GM21360 (cell line): ENCODE measurements around the gene TPSG1.

Experiments used
- ATAC-seq: cut with Tn5 transposase; IDR thresholded peaks from one replicate; pipeline ENCODE4 v1.9.1; 2021; ENCODE audit warnings: mild to moderate bottlenecking, moderate library complexity; ENCODE audit not compliant: unreplicated experiment

TPSG1 gene

GRCh38 chr16:1181404-1182315 lies 43.4 kb downstream of the TPSG1 start:
- no peak for ATAC-seq

DNA sequence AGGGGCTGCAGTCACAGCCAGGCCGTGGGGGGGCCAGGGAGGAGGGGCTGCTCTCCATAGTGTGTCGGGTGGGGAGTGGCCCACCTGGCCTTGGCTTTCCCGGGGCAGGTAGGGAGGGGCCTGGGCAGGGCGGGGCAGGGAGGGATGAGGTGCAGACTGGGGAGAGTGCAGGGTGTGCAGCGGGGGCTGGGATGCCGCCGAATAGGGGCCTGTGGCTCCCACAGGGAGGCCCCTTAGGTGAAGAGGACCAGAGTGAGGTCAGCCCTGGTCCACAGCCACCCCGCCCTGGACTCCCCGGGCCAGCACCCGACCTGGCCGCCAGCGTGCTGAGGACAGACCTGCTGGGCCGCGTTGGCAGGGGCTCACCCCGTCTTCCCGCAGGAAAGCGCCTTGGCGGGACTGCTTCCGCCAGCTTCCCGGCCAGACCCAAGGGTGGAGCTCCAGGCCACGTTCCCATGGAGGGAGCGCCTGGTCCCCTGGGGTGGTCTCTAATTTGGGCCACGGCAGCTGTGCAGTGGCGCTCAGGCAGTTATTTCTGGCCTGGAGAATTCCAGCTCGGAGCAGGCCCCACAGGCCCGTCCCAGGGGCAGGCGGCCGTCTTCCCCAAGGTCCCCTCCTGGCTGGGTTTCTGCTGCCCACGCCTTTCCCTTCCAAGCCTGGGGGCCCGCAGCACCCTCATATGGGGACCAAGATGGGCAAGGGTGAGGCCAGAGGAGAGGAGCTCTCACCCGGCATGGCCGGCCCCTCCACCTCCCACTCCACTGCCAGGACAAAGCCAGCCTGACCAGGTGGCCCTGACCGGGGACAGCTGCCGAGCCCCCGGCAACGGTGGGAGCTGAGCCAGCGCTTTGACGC lies 44.3 kb downstream of the TPSG1 start:
- ATAC-seq: no peak

DNA sequence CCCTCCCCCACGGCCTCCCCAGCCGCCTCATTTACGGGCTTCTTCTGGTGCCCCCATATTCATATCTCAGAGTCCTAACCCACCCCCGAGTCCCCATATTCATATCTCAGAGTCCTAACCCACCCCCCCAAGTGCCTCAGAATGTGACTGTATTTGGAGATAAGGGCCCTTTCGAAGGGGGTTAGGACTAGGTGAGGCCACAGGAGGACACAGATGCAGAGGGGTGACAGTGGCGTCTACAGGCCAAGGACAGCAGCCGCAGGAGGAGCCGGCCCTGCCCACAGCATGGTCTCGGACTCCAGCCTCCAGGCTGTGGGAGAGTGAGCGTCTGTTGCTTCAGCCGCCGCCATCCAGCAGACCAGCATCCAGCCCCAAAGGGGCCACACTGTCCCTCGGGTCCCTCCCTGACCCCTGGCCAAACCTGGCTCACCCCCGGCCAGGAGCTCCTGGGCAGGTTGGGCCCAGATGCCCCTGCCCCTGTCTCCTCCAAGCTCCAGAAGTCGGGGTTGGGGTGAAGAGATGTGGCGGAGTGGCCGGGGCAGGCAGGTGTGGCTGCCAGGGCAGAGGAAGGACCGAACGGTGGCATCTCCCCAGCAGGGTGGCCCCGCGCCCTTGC lies 46.7 kb downstream of the TPSG1 start:
- no peak for ATAC-seq

- no peak for ATAC-seq
Observed at GRCh38 chr16:1177750-1178149, 47.3 kb downstream of the TPSG1 start.

- ATAC-seq: no peak
Observed at GRCh38 chr16:1177053-1177452, 48.0 kb downstream of the TPSG1 start.

DNA sequence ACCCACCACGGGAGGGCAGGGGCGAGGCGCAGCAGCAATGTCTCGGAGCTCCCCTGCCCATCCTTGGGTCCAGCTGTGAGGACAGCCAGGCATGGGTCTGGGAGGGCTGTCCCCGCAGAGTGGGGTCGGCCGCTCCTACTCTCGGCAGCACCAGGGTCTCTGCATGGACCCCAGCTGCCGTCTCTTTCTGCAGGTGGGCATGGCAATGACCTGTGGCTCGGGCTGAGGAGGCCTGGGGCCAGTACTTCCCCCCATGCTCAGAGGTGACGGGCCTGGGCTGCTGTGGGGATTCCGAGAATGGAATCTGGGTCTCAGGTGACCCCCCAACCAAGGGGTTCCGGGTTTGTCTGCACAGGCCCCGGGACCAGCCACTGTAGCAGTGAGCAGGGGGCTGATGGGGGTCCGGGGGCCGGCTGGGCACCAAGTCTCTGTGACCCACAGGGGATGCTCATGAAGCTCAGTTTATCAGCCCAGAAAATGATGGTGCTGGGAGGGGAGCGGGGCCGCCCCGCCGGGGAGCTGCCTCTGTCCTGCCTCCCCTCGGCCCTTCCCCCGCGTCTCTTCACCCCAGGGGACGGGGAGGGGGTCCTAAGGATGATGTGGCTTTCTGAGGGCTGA lies 48.7 kb downstream of the TPSG1 start:
- no peak for ATAC-seq

- no peak for ATAC-seq
Observed at GRCh38 chr16:1175566-1176279, 49.3 kb downstream of the TPSG1 start.

DNA sequence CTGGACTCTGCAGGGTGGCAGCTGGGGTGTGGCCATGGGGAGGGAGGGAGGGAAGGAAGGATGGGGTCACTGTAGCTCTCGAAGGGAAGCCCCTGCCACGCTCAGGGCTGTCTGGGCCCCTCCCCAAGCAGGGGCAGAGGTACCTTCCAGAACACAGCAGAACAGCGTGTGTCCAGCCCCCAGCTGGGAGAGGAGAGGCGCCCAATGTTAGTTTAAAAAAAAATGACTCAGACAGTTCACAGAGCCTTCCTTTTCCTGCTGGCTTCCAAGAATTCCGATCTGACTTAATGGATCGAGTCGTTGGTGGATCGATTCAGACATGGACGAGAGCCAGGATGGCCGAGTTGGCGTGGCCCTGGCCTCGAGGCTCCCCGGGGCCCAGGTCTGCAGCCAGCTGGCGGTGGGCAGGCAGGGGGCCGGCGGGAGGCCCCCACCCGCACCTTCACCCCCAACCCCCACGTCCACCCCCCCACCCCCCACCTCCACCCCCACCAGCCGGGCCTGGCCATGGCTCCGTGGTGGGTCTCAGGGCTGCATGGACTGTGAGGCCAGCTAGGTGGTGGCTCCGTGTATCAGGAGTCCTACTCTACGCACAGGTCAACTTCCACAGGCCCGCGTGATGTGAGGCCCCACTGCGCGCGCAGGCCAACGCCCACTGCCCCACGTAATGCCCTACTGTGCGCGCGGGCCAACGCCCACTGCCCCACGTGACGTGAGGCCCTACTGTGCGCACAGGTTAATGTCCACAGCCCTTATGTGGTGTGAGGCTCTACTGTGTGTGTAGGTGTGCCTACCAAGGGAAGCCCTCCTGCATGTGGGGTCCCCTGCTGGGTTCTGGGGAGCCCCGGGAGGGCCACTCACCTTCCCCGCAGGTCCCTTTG lies 50.4 kb downstream of the TPSG1 start:
- no peak for ATAC-seq

- ATAC-seq: no peak
Observed at GRCh38 chr16:1173788-1174451, 51.1 kb downstream of the TPSG1 start.

- ATAC-seq: no peak
Observed at GRCh38 chr16:1172651-1173050, 52.4 kb downstream of the TPSG1 start.

DNA sequence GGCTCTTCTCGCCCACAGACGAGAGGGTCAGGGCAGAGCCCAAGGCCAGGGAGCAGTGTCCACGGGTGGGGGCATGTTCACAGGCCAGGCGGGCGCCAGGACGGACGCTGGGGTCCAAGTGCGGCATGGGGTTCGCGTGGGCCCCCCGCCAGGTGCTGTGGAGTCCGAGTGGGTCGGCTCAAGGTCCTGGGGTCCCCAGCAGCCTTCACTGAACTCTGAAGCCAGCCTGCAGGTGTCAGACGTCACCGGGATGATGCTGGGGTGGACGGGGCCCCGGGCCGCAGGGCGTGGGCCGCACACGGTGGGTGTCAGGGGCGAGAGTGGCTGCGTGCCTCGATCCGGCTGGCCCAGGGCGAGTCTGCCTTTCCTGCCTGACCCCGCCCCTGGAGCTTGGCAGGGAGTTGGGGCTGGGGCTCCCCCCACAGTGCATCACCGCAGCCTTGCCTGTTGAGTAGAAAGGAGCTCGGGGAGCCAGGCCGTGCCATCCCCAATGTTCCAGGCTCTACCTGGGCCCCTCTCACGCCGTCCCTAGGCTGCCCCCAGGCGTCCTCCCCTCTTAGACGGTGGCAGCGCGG lies 53.1 kb downstream of the TPSG1 start:
- no peak for ATAC-seq
